Upper lobe of left lung (tissue), 4 donors: ENCODE measurements around the gene SCUBE1.

Source experiments
- CTCF ChIP-seq, 6 experiments: fragments of 450-650 bp in 4 of 6; fragments of 200-600 bp in 2 of 6; sonication (generic) in 2 of 6; IDR thresholded peaks; one replicate each; pipeline ENCODE4 v1.5.1; 2016 to 2019; ENCODE audit warnings: antibody characterized with exemption in 6 of 6
- EP300 ChIP-seq, 4 donors: sonication (generic); formaldehyde crosslinking; IDR thresholded peaks; one replicate each; pipeline ENCODE4 v1.5.1; 2017; ENCODE audit warnings: antibody characterized with exemption in 4 of 4, control low read depth in 2 of 4
- POLR2A ChIP-seq, 4 donors: fragments of 450-650 bp; IDR thresholded peaks; one replicate each; pipeline ENCODE4 v1.5.1; 2016 to 2017; ENCODE audit warnings: antibody characterized with exemption in 4 of 4, mild to moderate bottlenecking in 2 of 4
- POLR2AphosphoS5 ChIP-seq, 2 donors: sonication (generic); formaldehyde crosslinking; IDR thresholded peaks; one replicate each; pipeline ENCODE4 v1.5.1; 2017; ENCODE audit warnings: antibody characterized with exemption in 2 of 2

GRCh38 chr22:43167001-43167589 is 176.1 kb downstream of the SCUBE1 start:
- TF ChIP-seq CTCF (IDR thresholded peaks at IDR 0.05) = no peak
- no peak for TF ChIP-seq POLR2AphosphoS5 (IDR thresholded peaks at IDR 0.05)
- TF ChIP-seq POLR2A (IDR thresholded peaks at IDR 0.05) = no peak
- no peak for TF ChIP-seq EP300 (IDR thresholded peaks at IDR 0.05)
